Hepatocyte (in vitro differentiated cells): Measurements from ENCODE around the gene SIM2. TPM values are rescaled to one million over a fixed set of nuclear protein-coding genes. Genes with fewer than 3 reads are reported as not detected.

ENCODE experiments used
- DNase-seq: peaks from one replicate; pipeline ENCODE4 v3.0.0-alpha.2; 2016; ENCODE audit warnings: low spot score
- H2AFZ ChIP-seq: fragments of 200-600 bp; sonication (generic); 2 replicates; pipeline ENCODE4 v1.6.0; 2016; ENCODE audit warnings: antibody characterized with exemption, mild to moderate bottlenecking
- H3K27ac ChIP-seq: fragments of 200-600 bp; sonication (generic); 2 replicates; pipeline ENCODE4 v1.5.1; 2016; ENCODE audit warnings: mild to moderate bottlenecking
- H3K27me3 ChIP-seq: fragments of 200-600 bp; sonication (generic); 2 replicates; pipeline ENCODE4 v1.6.1; 2016
- H3K36me3 ChIP-seq: fragments of 200-600 bp; sonication (generic); replicated peaks from 2 replicates; pipeline ENCODE4 v1.5.1; 2016; ENCODE audit warnings: low read depth; ENCODE audit not compliant: insufficient read depth
- H3K4me1 ChIP-seq: fragments of 200-600 bp; sonication (generic); 2 replicates; pipeline ENCODE4 v1.5.1; 2016; ENCODE audit warnings: mild to moderate bottlenecking, moderate library complexity; ENCODE audit not compliant: insufficient read depth
- H3K4me2 ChIP-seq: fragments of 200-600 bp; sonication (generic); 2 replicates; pipeline ENCODE4 v1.6.0; 2016
- H3K4me3 ChIP-seq: fragments of 200-600 bp; sonication (generic); 2 replicates; pipeline ENCODE4 v1.5.1; 2016; ENCODE audit warnings: mild to moderate bottlenecking
- H3K79me2 ChIP-seq: fragments of 200-600 bp; sonication (generic); 2 replicates; pipeline ENCODE4 v1.6.0; 2017; ENCODE audit warnings: mild to moderate bottlenecking
- H3K9me2 ChIP-seq: fragments of 200-600 bp; sonication (generic); replicated peaks from 2 replicates; pipeline ENCODE4 v1.6.0; 2017; ENCODE audit warnings: mild to moderate bottlenecking; ENCODE audit not compliant: insufficient read depth
- H3K9me3 ChIP-seq: fragments of 200-600 bp; sonication (generic); 2 replicates; pipeline ENCODE4 v1.5.1; 2016; ENCODE audit warnings: low read depth, mild to moderate bottlenecking
- H4K20me1 ChIP-seq: fragments of 200-600 bp; sonication (generic); 2 replicates; pipeline ENCODE4 v1.6.0; 2016; ENCODE audit warnings: mild to moderate bottlenecking; ENCODE audit not compliant: insufficient read depth, poor library complexity, severe bottlenecking
- CTCF ChIP-seq: fragments of 200-600 bp; sonication (generic); IDR thresholded peaks from 2 replicates; pipeline ENCODE4 v1.5.1; 2016; ENCODE audit warnings: antibody characterized with exemption, mild to moderate bottlenecking; ENCODE audit not compliant: poor library complexity
- EZH2 ChIP-seq: fragments of 200-600 bp; sonication (generic); IDR thresholded peaks from 2 replicates; pipeline ENCODE4 v1.6.1; 2016; ENCODE audit warnings: antibody characterized with exemption, mild to moderate bottlenecking, borderline replicate concordance
- EZH2phosphoT487 ChIP-seq: fragments of 200-600 bp; sonication (generic); IDR thresholded peaks from one replicate; pipeline ENCODE4 v1.6.1; 2018; ENCODE audit warnings: antibody characterized with exemption, mild to moderate bottlenecking, low read depth, moderate library complexity; ENCODE audit not compliant: unreplicated experiment, severe bottlenecking
- WGBS: methylation state at CpG from one replicate; pipeline ENCODE4 v1.1.6; 2016; ENCODE audit warnings: low lambda C conversion rate; ENCODE audit errors: missing lambda C conversion rate; 5-methylcytosine and 5-hydroxymethylcytosine counted together
- polyA plus RNA-seq: library from polyadenylated mRNA; unstranded; fragments of >200 nt; fragmentation: Nextera tagmentation; extraction: Ambion mirVana; gene quantifications from 2 replicates; pipeline ENCODE4 v1.2.1, GENCODE V29; 2016
- total RNA-seq: library from RNA; depleted of rRNA; stranded (reverse); fragments of >200 nt; gene quantifications from 2 replicates; pipeline ENCODE4 v1.2.3, GENCODE V29; 2014

SIM2 gene
- total and polyA plus RNA-seq, 2 experiments from 2014 or later = 0.20 to 0.35 TPM

GRCh38 chr21:36678538-36678937, 20.4 kb upstream of the SIM2 start:
- Histone ChIP-seq H3K4me2 (no peak overlapping the region), H3K9me3 (no peaks in the 10 kb centered on the region), H3K4me1 (no peaks in the 10 kb centered on the region), H4K20me1 (no peaks in the 10 kb centered on the region), H3K4me3 (no peak overlapping the region), H3K27me3 (peaks cover 13% of the 10 kb centered on the region), H3K9me2 (no peaks in the 10 kb centered on the region), H3K27ac (no peak overlapping the region), H2AFZ (no peak overlapping the region), H3K36me3 (no peaks in the 10 kb centered on the region), H3K79me2 (no peaks in the 10 kb centered on the region)
- TF ChIP-seq EZH2 (no peak), EZH2phosphoT487 (no peak), CTCF (no peak)
- WGBS = 98% methylated on average over 2 of the region's 2 CpGs
- no peak for DNase-seq

- no peak overlapping the region for H3K4me2 ChIP-seq
- H2AFZ ChIP-seq = no peak overlapping the region
- H3K9me2 ChIP-seq = no peaks in the 10 kb centered on the region
- TF ChIP-seq EZH2phosphoT487 (no peak), CTCF (no peak), EZH2 (no peak)
- DNase-seq = no peak
- H3K4me3 ChIP-seq = no peak overlapping the region
- whole genome bisulfite sequencing = 77% methylated on average over 2 of the region's 2 CpGs
- H3K79me2 ChIP-seq = no peaks in the 10 kb centered on the region
- H3K9me3 ChIP-seq = no peaks in the 10 kb centered on the region
- no peak overlapping the region for H3K27ac ChIP-seq
- H3K4me1 ChIP-seq = no peaks in the 10 kb centered on the region
- H3K27me3 ChIP-seq = peaks cover 32% of the 10 kb centered on the region
- no peaks in the 10 kb centered on the region for H4K20me1 ChIP-seq
- H3K36me3 ChIP-seq = no peaks in the 10 kb centered on the region
These were observed 17.7 kb upstream of the SIM2 start for GRCh38 chr21:36681117-36681631.

GRCh38 chr21:36684957-36685714, 13.8 kb upstream of the SIM2 start:
- no peaks in the 10 kb centered on the region for H3K79me2 ChIP-seq
- H3K9me2 ChIP-seq = no peaks in the 10 kb centered on the region
- no peak for TF ChIP-seq CTCF
- TF ChIP-seq EZH2phosphoT487 = no peak
- TF ChIP-seq EZH2 = no peak
- no peak overlapping the region for H3K4me3 ChIP-seq
- no peak overlapping the region for H2AFZ ChIP-seq
- H3K4me1 ChIP-seq = no peaks in the 10 kb centered on the region
- no peak overlapping the region for H3K4me2 ChIP-seq
- H3K9me3 ChIP-seq = no peaks in the 10 kb centered on the region
- no peak for DNase-seq
- WGBS = 50% methylated on average over 2 of the region's 2 CpGs
- H3K36me3 ChIP-seq = no peaks in the 10 kb centered on the region
- no peaks in the 10 kb centered on the region for H4K20me1 ChIP-seq
- H3K27ac ChIP-seq = no peak overlapping the region
- H3K27me3 ChIP-seq = peaks cover 65% of the 10 kb centered on the region
